Stimulated activated CD4-positive, alpha-beta T cell treated with anti-CD3 and anti-CD28 coated beads, TNF-alpha, amount 100 ng/mL, for 48 hours (primary cell): ENCODE measurements around the gene RAI1.
"Not testable (repeated sequence)": the region's sequence is repeated elsewhere in the genome, so short reads cannot be mapped to it uniquely, and the experiment has no call there.

Source experiments
- DNase-seq, 3 donors: peaks; one replicate each; pipeline ENCODE4 v3.0.0-alpha.2; 2020; ENCODE audit warnings: low read depth in 3 of 3

The RAI1 gene

GRCh38 chr17:17665255-17665654, 16.0 kb upstream of the RAI1 start:
- no peak for DNase-seq

- DNase-seq, result no peak
Observed at GRCh38 chr17:17666111-17666714, 15.0 kb upstream of the RAI1 start.

GRCh38 chr17:17667231-17667630, 14.0 kb upstream of the RAI1 start:
- DNase-seq, result no peak

- DNase-seq, result no peak
Observed at GRCh38 chr17:17667947-17668346, 13.3 kb upstream of the RAI1 start.

GRCh38 chr17:17668358-17668757, 12.9 kb upstream of the RAI1 start:
- no peak for DNase-seq

- DNase-seq, result no peak
Observed at GRCh38 chr17:17668775-17669579, 12.3 kb upstream of the RAI1 start.

- DNase-seq, result no peak
Observed at GRCh38 chr17:17669580-17670235, 11.6 kb upstream of the RAI1 start.

- DNase-seq, result no peak
Observed at GRCh38 chr17:17670701-17671305, 10.5 kb upstream of the RAI1 start.

- no peak for DNase-seq
Observed at GRCh38 chr17:17671369-17672129, 9.7 kb upstream of the RAI1 start.

- no peak for DNase-seq
Observed at GRCh38 chr17:17672453-17673368, 8.5 kb upstream of the RAI1 start.

- DNase-seq, result no peak
Observed at GRCh38 chr17:17675416-17675815, 5.8 kb upstream of the RAI1 start.

- DNase-seq, result no peak
Observed at GRCh38 chr17:17675925-17676534, 5.2 kb upstream of the RAI1 start.

GRCh38 chr17:17676752-17677151, 4.5 kb upstream of the RAI1 start:
- no peak for DNase-seq

- DNase-seq, result no peak
Observed at GRCh38 chr17:17677299-17678040, 3.8 kb upstream of the RAI1 start.

- DNase-seq, result not testable (repeated sequence)
Observed at GRCh38 chr17:17678063-17678699, 3.1 kb upstream of the RAI1 start.

GRCh38 chr17:17679243-17679642, 2.0 kb upstream of the RAI1 start:
- no peak for DNase-seq

GRCh38 chr17:17679748-17680147, 1.5 kb upstream of the RAI1 start:
- DNase-seq, result no peak

- DNase-seq, result no peak
Observed at GRCh38 chr17:17680477-17681186, 626 bp upstream of the RAI1 start.
